GM12878 (cell line): ENCODE measurements around the gene SYTL1. TPM values are rescaled to one million over a fixed set of nuclear protein-coding genes. Genes with fewer than 3 reads are reported as not detected.

ENCODE experiments used
- ATAC-seq: fragments of 200-7000 bp; cut with Tn5 transposase; 3 replicates; pipeline ENCODE4 v1.9.1; 2020; ENCODE audit warnings: mild to moderate bottlenecking, moderate library complexity
- BruUV-seq: library from RNA; stranded (reverse); fragments of 400-500 nt; replicated peaks from 2 replicates; lab custom pipeline; 2021; lab: Mats Ljungman, UMichigan
- CTCF ChIA-PET: fragments of 300-600 bp; sonication (Branson Sonifier 250); formaldehyde crosslinking; extraction: SDS; loops from one replicate; lab custom pipeline; 2021; ENCODE audit warnings: inconsistent platforms; lab: Yijun Ruan, JAX
- POLR2A ChIA-PET: fragments of 350-600 bp; formaldehyde crosslinking; extraction: SDS; loops from one replicate; lab custom pipeline; 2021; ENCODE audit warnings: inconsistent platforms; lab: Charles Lee
- RAD21 ChIA-PET: fragments of 300-600 bp; sonication (Branson Sonifier 250); formaldehyde crosslinking; loops from one replicate; lab custom pipeline; 2023; ENCODE audit warnings: antibody characterized with exemption; ENCODE audit not compliant: unreplicated experiment; lab: Charles Lee
- SMC1A ChIA-PET: fragments of 300-600 bp; sonication (Branson Sonifier 250); formaldehyde crosslinking; loops from one replicate; lab custom pipeline; 2023; ENCODE audit not compliant: unreplicated experiment, uncharacterized antibody; lab: Charles Lee
- DNase-seq: peaks from one replicate; pipeline ENCODE4 v3.0.0-alpha.2; 2011; ENCODE audit warnings: low read depth, low spot score
- FAIRE-seq: peaks from 3 replicates; lab custom pipeline; 2011; peaks lifted over from hg19 to GRCh38; lab: Jason Lieb, UNC
- H2AFZ ChIP-seq: 2 replicates; pipeline ENCODE4 v1.6.0; 2011; ENCODE audit warnings: low read depth, low read length, control low read depth; ENCODE audit not compliant: control insufficient read depth
- H3K27ac ChIP-seq: 2 replicates; pipeline ENCODE4 v1.5.1; 2011; ENCODE audit warnings: control low read depth; ENCODE audit not compliant: control insufficient read depth, insufficient read depth
- H3K27me3 ChIP-seq, 2 experiments: replicated peaks in 1 of 2; 2 replicates each; pipeline versions ENCODE4 v1.6.0 to v1.6.1; 2011; ENCODE audit warnings: low read length in 1 of 2; ENCODE audit not compliant: control insufficient read depth in 2 of 2, insufficient read depth in 2 of 2
- H3K36me3 ChIP-seq, 2 experiments: 2 replicates each; pipeline ENCODE4 v1.5.1; 2011; ENCODE audit warnings: low read length in 1 of 2; ENCODE audit not compliant: control insufficient read depth in 2 of 2, insufficient read depth in 2 of 2
- H3K4me1 ChIP-seq: 2 replicates; pipeline ENCODE4 v1.6.1; 2011; ENCODE audit warnings: mild to moderate bottlenecking, low read length, moderate library complexity, mixed read lengths; ENCODE audit not compliant: control insufficient read depth, insufficient read depth
- H3K4me2 ChIP-seq: 2 replicates; pipeline ENCODE4 v1.6.0; 2011; ENCODE audit warnings: control low read depth; ENCODE audit not compliant: control insufficient read depth, insufficient read depth
- H3K4me3 ChIP-seq: fragments of 200-600 bp; sonication (generic); 2 replicates; pipeline ENCODE4 v1.5.1; 2016
- H3K79me2 ChIP-seq: 2 replicates; pipeline ENCODE4 v1.6.0; 2011; ENCODE audit warnings: low read length; ENCODE audit not compliant: control insufficient read depth, insufficient read depth
- H3K9ac ChIP-seq: 2 replicates; pipeline ENCODE4 v1.8.0; 2011; ENCODE audit warnings: low read length, control low read depth, mixed read lengths; ENCODE audit not compliant: control insufficient read depth, insufficient read depth
- H3K9me3 ChIP-seq: replicated peaks from 3 replicates; pipeline ENCODE4 v1.5.1; 2011; ENCODE audit warnings: mild to moderate bottlenecking, low read length; ENCODE audit not compliant: control insufficient read depth, insufficient read depth
- H4K20me1 ChIP-seq: 2 replicates; pipeline ENCODE4 v1.6.0; 2011; ENCODE audit not compliant: control insufficient read depth, insufficient read depth
- ASH2L ChIP-seq: fragments of 300-600, 200-600 bp; sonication (generic); IDR thresholded peaks from 2 replicates; pipeline ENCODE4 v1.6.1; 2017; ENCODE audit warnings: low read depth, mild to moderate bottlenecking, borderline replicate concordance
- ATF7 ChIP-seq: fragments of 450-650 bp; IDR thresholded peaks from 2 replicates; pipeline ENCODE4 v1.6.1; 2016; ENCODE audit warnings: low read depth, mild to moderate bottlenecking
- BRCA1 ChIP-seq: IDR thresholded peaks from 2 replicates; pipeline ENCODE4 v1.6.1; 2011; ENCODE audit warnings: low read depth, low read length, improper control_type of control experiment
- CREB1 ChIP-seq: IDR thresholded peaks from 2 replicates; pipeline ENCODE4 v1.6.1; 2012; ENCODE audit warnings: low read depth, mild to moderate bottlenecking, inconsistent platforms
- EP300 ChIP-seq, 2 experiments: fragments of 150-350 bp in 1 of 2; IDR thresholded peaks; 2 replicates each; pipeline ENCODE4 v1.6.1; 2011 to 2012; ENCODE audit warnings: low read depth in 2 of 2, low read length in 2 of 2, borderline replicate concordance in 1 of 2, improper control_type of control experiment in 1 of 2, inconsistent platforms in 1 of 2; ENCODE audit not compliant: control insufficient read depth in 1 of 2
- ETV6 ChIP-seq, 2 experiments: fragments of 450-650 bp in 1 of 2; IDR thresholded peaks in 1 of 2; conservative IDR thresholded peaks in 1 of 2; 2 replicates each; pipeline ENCODE4 v1.6.1; 2014; ENCODE audit warnings: antibody characterized with exemption in 1 of 2, borderline replicate concordance in 1 of 2, low read depth in 1 of 2, mild to moderate bottlenecking in 1 of 2, moderate library complexity in 1 of 2
- FOXK2 ChIP-seq: fragments of 450-650 bp; IDR thresholded peaks from 2 replicates; pipeline ENCODE4 v1.6.1; 2017; ENCODE audit warnings: mild to moderate bottlenecking, moderate library complexity
- HSF1 ChIP-seq: fragments of 150-350 bp; IDR thresholded peaks from 2 replicates; pipeline ENCODE4 v1.6.1; 2014; ENCODE audit warnings: mild to moderate bottlenecking, low read depth, low read length
- JUND ChIP-seq: IDR thresholded peaks from 2 replicates; pipeline ENCODE4 v1.6.1; 2012; ENCODE audit warnings: low read depth, mild to moderate bottlenecking, low read length, improper control_type of control experiment, moderate library complexity
- KDM1A ChIP-seq: fragments of 200-600 bp; sonication (generic); IDR thresholded peaks from 2 replicates; pipeline ENCODE4 v1.6.1; 2016; ENCODE audit warnings: borderline replicate concordance
- MLLT1 ChIP-seq: fragments of 450-650 bp; IDR thresholded peaks from 2 replicates; pipeline ENCODE4 v1.6.1; 2016; ENCODE audit warnings: mild to moderate bottlenecking
- NFIC ChIP-seq: IDR thresholded peaks from 2 replicates; pipeline ENCODE4 v1.6.1; 2012; ENCODE audit warnings: low read depth, mild to moderate bottlenecking, inconsistent platforms, low read length, moderate library complexity
- ZSCAN29 ChIP-seq: fragments of 450-650 bp; IDR thresholded peaks from 2 replicates; pipeline ENCODE4 v1.6.1; 2017; ENCODE audit warnings: mild to moderate bottlenecking, moderate library complexity
- WGBS: methylation state at CpG from one replicate; pipeline ENCODE4 v1.1.6; 2016; ENCODE audit warnings: low lambda C conversion rate; ENCODE audit not compliant: insufficient replicate concordance, insufficient coverage; ENCODE audit errors: missing lambda C conversion rate; 5-methylcytosine and 5-hydroxymethylcytosine counted together
- in situ Hi-C: fragments of 300-500 bp; cut with MboI; formaldehyde crosslinking; loops from 9 replicates; pipeline ENCODE4 v1.14.3; 2018; ENCODE audit warnings: mixed read lengths
- intact Hi-C: fragments of 100-400 bp; cut with micrococcal nuclease; formaldehyde crosslinking; loops from one replicate; pipeline ENCODE4 v1.14.2; 2022; ENCODE audit not compliant: unreplicated experiment
- polyA plus RNA-seq, 11 experiments: library from polyadenylated mRNA; depleted of rRNA in 4 of 11; unstranded in 6 of 11; stranded (reverse) in 5 of 11; fragments of >200 nt; fragmentation: Nextera tagmentation in 4 of 11; fragmentation: Illumina TruSeq in 1 of 11; extraction: Ambion mirVana in 4 of 11; extraction: Trizol in 1 of 11; gene quantifications; 1 replicate in 1 of 11; 2 replicates in 10 of 11; pipeline versions ENCODE4 v1.2.1 to v1.2.3, GENCODE V29; 2011 to 2016; ENCODE audit warnings: inconsistent platforms in 2 of 11, missing spikeins in 2 of 11, low read depth in 1 of 11
- total RNA-seq, 4 experiments: library from RNA; depleted of rRNA in 3 of 4; stranded (reverse); fragments of >200 nt in 3 of 4; fragmentation: Illumina TruSeq in 1 of 4; extraction: Trizol in 1 of 4; gene quantifications; 2 replicates each; pipeline versions ENCODE4 v1.2.1 to v1.2.3, GENCODE V29; 2013 to 2021
- TF ChIP-seq, protein P1 (sequence below): fragments of 450-650 bp; IDR thresholded peaks from 2 replicates; pipeline ENCODE4 v1.6.1; 2017; ENCODE audit warnings: low read depth, mild to moderate bottlenecking, moderate library complexity
- TF ChIP-seq, protein P2 (sequence below): fragments of 450-650 bp; IDR thresholded peaks from 2 replicates; pipeline ENCODE4 v1.6.1; 2018; ENCODE audit warnings: mild to moderate bottlenecking, low read depth, moderate library complexity; ENCODE audit not compliant: partially characterized antibody

The SYTL1 gene
- total and polyA plus RNA-seq, 10 of the 15 experiments (the other 5 are each of a cell fraction or from before 2014, with no cell fraction given) = 0.72 to 45.6 (median 14.8) TPM

GRCh38 chr1:27350663-27351540 lies 9.1 kb downstream of the SYTL1 start:
- Histone ChIP-seq H3K79me2 (no peaks in the 10 kb centered on the region), H3K9me3 (no peaks in the 10 kb centered on the region), H3K4me3 (no peak overlapping the region), H3K4me2 (no peak overlapping the region), H2AFZ (no peak overlapping the region), H3K9ac (no peak overlapping the region), H3K27me3 (no peaks in the 10 kb centered on the region), H3K4me1 (no peaks in the 10 kb centered on the region; the same call in 1 of the 2 replicates), H3K36me3 (no peaks in the 10 kb centered on the region), H4K20me1 (no peaks in the 10 kb centered on the region), H3K27ac (no peak overlapping the region)
- ATAC-seq (no peak), FAIRE-seq (no peak), DNase-seq (no peak)
- POLR2A ChIA-PET = no interaction called here
- SMC1A ChIA-PET = no interaction called here
- 91% methylated on average over 50 of the region's 62 CpGs for WGBS
- intact Hi-C loops = no loop called here
- RAD21 ChIA-PET = no interaction called here
- CTCF ChIA-PET = interaction anchor here (0.6 to 8.3 kb wide), 3 partner anchors 37 to 84 kb away, joined by 3 to 77 read pairs (median 3); no protein-coding TSS in a partner anchor
- in situ Hi-C loops = no loop called here
- BruUV-seq = no TSS peak
- TF ChIP-seq KDM1A (no peak), EP300 (IDR thresholded peaks at IDR 0.05; ENCODE audit: borderline replicate concordance in 1 of 2, control insufficient read depth in 1 of 2, low read depth in 2 of 2, low read length in 2 of 2) (no peak), MLLT1 (no peak), BRCA1 (no peak), ATF7 (no peak), ASH2L (no peak), NFIC (no peak), JUND (no peak), CREB1 (no peak), FOXK2 (no peak), ZSCAN29 (no peak), ETV6 (conservative IDR thresholded peaks at IDR 0.05 in 1 of 2, IDR thresholded peaks at IDR 0.05 in 1 of 2; ENCODE audit: borderline replicate concordance in 1 of 2, low read depth in 1 of 2) (no peak), HSF1 (no peak)
- TF ChIP-seq, protein P1, sequence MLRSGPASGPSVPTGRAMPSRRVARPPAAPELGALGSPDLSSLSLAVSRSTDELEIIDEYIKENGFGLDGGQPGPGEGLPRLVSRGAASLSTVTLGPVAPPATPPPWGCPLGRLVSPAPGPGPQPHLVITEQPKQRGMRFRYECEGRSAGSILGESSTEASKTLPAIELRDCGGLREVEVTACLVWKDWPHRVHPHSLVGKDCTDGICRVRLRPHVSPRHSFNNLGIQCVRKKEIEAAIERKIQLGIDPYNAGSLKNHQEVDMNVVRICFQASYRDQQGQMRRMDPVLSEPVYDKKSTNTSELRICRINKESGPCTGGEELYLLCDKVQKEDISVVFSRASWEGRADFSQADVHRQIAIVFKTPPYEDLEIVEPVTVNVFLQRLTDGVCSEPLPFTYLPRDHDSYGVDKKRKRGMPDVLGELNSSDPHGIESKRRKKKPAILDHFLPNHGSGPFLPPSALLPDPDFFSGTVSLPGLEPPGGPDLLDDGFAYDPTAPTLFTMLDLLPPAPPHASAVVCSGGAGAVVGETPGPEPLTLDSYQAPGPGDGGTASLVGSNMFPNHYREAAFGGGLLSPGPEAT = no peak
- TF ChIP-seq, protein P2, sequence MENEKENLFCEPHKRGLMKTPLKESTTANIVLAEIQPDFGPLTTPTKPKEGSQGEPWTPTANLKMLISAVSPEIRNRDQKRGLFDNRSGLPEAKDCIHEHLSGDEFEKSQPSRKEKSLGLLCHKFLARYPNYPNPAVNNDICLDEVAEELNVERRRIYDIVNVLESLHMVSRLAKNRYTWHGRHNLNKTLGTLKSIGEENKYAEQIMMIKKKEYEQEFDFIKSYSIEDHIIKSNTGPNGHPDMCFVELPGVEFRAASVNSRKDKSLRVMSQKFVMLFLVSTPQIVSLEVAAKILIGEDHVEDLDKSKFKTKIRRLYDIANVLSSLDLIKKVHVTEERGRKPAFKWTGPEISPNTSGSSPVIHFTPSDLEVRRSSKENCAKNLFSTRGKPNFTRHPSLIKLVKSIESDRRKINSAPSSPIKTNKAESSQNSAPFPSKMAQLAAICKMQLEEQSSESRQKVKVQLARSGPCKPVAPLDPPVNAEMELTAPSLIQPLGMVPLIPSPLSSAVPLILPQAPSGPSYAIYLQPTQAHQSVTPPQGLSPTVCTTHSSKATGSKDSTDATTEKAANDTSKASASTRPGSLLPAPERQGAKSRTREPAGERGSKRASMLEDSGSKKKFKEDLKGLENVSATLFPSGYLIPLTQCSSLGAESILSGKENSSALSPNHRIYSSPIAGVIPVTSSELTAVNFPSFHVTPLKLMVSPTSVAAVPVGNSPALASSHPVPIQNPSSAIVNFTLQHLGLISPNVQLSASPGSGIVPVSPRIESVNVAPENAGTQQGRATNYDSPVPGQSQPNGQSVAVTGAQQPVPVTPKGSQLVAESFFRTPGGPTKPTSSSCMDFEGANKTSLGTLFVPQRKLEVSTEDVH = no peak
